GM21367 (cell line): Measurements from ENCODE around the gene IFT80.

Source experiments
- ATAC-seq: cut with Tn5 transposase; IDR thresholded peaks from one replicate; pipeline ENCODE4 v1.9.1; 2021; ENCODE audit not compliant: unreplicated experiment

Gene IFT80

GRCh38 chr3:160213191-160213590, 185.8 kb downstream of the IFT80 start:
- no peak for ATAC-seq

GRCh38 chr3:160210799-160211221, 188.2 kb downstream of the IFT80 start:
- ATAC-seq: no peak

- ATAC-seq: no peak
Measured at GRCh38 chr3:160210341-160210740, 188.7 kb downstream of the IFT80 start.
